ENCODE measurements around the gene SLC2A10. TPM values are rescaled to one million over a fixed set of nuclear protein-coding genes. Genes with fewer than 3 reads are reported as not detected.

Gene SLC2A10
- total RNA-seq, 4 donors from 2014 or later, result 0.36 to 4.0 (median 2.4) TPM

DNA sequence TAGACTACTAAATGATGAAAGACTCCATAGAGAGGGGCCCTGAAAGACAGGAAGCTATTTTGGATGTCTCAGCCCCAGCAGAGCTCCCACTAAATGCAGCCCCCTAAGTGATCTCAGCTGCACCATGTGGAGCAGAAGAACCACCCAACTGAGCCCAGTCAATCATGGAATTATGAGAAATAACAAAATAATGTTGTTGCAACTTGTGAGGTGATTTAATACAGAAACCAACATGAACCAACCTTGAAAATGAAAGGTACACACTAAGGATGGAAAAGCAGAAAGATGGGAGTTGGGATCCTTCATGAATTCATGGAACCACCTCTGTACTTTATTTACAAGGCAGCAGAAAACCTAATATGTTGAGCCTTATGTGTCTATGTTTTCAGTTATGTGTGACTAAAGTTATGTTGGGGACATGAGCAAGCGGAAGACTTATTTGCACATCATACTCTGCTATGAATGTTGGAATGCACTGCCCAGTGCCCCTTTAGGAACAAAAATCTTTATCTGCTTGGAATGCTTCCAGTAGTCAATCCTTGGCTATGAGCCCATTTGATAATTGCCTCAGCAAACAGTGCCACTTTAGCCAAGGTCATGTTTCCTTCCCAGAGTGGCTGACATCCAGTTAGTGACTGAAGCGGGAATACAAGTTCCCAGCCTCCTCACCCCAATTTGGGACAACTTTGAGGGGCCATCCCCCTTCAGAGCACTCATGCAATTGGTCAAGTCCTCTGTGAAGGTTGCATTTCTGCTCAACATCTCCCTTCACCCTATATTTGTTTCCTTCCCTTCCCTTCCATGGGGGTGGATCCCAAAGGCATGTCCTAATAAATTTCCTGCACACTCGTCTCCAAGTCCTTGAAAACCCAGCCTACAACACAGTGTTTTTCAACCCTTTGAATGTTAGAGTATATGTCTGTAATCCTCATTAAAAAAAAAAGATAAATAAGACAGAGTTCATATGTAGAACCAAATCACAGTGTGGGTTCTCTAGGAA, 38.6 kb upstream of the SLC2A10 start:
- H3K36me3 ChIP-seq, result no peaks in the 10 kb centered on the region
- no peak overlapping the region for H3K4me3 ChIP-seq
- in situ Hi-C loops (cut with MboI; ENCODE audit: low sequenced_read_pairs in 4 of 4) (no loop called here), intact Hi-C loops (cut with DNase I; ENCODE audit: low total_unique reads) (no loop called here)
- no peak for ATAC-seq
- no peak overlapping the region for H3K27ac ChIP-seq
- H3K4me1 ChIP-seq, result no peaks in the 10 kb centered on the region
- peaks cover 0 to 6% (median 0%) of the 10 kb centered on the region in 3 donors for H3K9me3 ChIP-seq
- TF ChIP-seq, protein P1, sequence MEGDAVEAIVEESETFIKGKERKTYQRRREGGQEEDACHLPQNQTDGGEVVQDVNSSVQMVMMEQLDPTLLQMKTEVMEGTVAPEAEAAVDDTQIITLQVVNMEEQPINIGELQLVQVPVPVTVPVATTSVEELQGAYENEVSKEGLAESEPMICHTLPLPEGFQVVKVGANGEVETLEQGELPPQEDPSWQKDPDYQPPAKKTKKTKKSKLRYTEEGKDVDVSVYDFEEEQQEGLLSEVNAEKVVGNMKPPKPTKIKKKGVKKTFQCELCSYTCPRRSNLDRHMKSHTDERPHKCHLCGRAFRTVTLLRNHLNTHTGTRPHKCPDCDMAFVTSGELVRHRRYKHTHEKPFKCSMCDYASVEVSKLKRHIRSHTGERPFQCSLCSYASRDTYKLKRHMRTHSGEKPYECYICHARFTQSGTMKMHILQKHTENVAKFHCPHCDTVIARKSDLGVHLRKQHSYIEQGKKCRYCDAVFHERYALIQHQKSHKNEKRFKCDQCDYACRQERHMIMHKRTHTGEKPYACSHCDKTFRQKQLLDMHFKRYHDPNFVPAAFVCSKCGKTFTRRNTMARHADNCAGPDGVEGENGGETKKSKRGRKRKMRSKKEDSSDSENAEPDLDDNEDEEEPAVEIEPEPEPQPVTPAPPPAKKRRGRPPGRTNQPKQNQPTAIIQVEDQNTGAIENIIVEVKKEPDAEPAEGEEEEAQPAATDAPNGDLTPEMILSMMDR (IDR thresholded peaks at IDR 0.05 in 4 of 5, conservative IDR thresholded peaks at IDR 0.05 in 1 of 5), result no peak
- TF ChIP-seq POLR2A (IDR thresholded peaks at IDR 0.05), result no peak
- DNase-seq, result no peak
- H3K27me3 ChIP-seq, result no peaks in the 10 kb centered on the region

DNA sequence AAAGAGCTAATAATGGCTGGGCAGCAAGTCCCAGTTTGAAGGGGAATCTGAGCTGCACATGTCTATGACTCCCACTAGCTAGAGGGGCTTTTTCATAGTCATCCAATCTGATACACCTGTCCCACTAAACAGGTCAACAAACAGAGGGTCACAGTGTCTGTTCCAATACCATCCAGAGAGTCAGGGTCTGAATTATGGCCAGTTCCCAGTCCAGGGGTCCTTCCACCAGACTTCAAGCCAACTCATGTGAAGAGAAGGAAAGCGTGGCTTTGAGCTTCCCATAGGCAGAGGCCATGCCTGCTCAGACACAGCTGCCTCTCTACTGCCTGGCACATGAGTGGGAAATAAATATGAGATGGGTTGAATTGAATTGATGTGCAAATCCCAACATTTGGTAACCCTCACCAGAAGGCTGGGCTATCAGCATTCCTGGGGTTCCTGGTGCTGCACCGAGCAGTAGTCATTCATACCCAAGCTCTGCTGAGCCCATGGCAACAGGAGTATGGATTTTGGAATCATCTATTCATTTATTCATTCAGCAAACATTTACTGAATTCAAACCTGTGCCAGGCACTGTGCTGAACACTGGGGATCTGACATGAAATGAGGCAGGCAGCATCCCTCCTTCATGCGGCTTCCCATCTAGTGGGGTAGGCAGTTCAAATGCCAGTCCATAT, 37.4 kb upstream of the SLC2A10 start:
- no peaks in the 10 kb centered on the region for H3K36me3 ChIP-seq
- intact Hi-C loops (cut with DNase I; ENCODE audit: low total_unique reads), result no loop called here
- ATAC-seq, result no peak
- H3K27me3 ChIP-seq, result no peaks in the 10 kb centered on the region
- in situ Hi-C loops (cut with MboI; ENCODE audit: low sequenced_read_pairs in 4 of 4), result no loop called here
- DNase-seq, result no peak
- TF ChIP-seq, protein P1 (IDR thresholded peaks at IDR 0.05 in 4 of 5, conservative IDR thresholded peaks at IDR 0.05 in 1 of 5), result no peak
- TF ChIP-seq POLR2A (IDR thresholded peaks at IDR 0.05), result no peak
- no peak overlapping the region for H3K27ac ChIP-seq
- no peaks in the 10 kb centered on the region for H3K4me1 ChIP-seq
- no peak overlapping the region for H3K4me3 ChIP-seq
- H3K9me3 ChIP-seq, result peaks cover 0 to 6% (median 0%) of the 10 kb centered on the region in 3 donors

DNA sequence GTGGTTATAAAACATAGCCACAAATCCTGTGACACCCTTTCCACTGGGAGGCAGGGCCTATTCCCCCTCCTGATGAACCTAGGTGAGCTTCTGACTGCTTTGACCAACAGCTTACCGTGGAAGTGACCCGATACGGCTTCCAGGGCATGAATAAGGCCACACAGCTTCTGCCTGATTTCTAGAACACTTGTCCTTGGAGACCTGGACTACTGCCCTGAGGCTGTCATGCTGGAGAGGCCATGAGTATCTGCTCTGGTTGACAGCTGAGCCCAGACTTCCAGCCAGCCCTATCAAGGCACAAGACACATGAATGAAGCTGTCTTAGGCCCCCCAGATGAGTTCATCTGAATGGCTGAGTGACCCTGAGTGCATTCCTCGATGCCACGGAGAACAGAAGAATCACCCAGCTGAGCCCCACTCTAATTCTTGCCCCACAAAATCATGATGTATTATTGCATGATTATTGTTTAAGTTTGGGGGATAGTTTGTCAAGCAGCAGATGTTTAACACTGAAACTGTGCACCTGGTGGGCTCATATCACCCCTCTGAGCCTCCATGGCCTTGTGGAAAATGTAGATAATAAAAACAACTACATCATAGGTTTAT, 36.8 kb upstream of the SLC2A10 start:
- TF ChIP-seq POLR2A (IDR thresholded peaks at IDR 0.05), result no peak
- TF ChIP-seq, protein P1 (IDR thresholded peaks at IDR 0.05 in 4 of 5, conservative IDR thresholded peaks at IDR 0.05 in 1 of 5), result no peak
- Histone ChIP-seq H3K4me3 (no peak overlapping the region), H3K27ac (no peak overlapping the region), H3K9me3 (peaks cover 0 to 6% (median 0%) of the 10 kb centered on the region in 3 donors), H3K4me1 (no peaks in the 10 kb centered on the region), H3K36me3 (no peaks in the 10 kb centered on the region), H3K27me3 (no peaks in the 10 kb centered on the region)
- intact Hi-C loops (cut with DNase I; ENCODE audit: low total_unique reads) (no loop called here), in situ Hi-C loops (cut with MboI; ENCODE audit: low sequenced_read_pairs in 4 of 4) (no loop called here)
- DNase-seq, result no peak
- ATAC-seq, result no peak

DNA sequence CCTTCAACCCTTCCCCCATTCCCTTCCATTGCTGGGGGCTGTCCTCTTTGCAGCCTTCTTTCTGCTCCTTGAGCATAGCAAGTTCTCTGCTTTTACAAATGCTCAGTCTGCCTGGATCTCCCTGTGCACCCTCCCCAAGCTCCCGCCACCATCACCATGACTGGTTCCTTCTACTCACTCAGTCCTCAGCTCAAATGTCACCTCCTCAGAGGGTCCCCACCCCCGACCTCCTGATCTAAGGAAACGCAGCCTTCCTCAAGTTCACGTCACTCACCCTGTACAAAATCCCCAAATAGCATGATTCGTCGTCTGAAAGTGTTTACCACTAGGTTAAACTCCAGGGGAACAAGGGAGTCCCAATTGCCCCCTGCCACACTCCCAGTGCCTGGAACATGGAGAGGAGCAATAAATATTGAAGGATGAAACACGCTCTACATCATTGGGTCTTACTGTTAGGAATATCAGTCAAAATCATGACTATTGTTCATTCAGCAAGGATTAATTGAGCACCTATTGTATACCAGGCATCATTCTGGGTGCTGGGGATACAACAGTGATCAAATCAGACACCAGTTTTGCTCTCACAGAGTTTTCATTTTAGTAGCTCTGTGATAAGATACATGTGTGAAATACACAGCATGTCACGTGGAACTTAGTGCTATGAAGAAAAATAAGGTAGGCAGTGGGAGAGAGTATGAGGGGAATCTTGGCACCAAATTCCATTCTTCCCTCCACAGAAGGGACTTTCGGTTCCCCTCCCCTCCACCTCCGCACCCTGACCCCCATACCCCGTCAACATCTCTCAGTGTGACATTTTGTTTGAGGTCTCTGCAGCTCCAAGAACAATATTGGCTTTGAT, 35.8 kb upstream of the SLC2A10 start:
- in situ Hi-C loops (cut with MboI; ENCODE audit: low sequenced_read_pairs in 4 of 4), result no loop called here
- H3K4me1 ChIP-seq, result no peaks in the 10 kb centered on the region
- H3K36me3 ChIP-seq, result no peaks in the 10 kb centered on the region
- TF ChIP-seq, protein P1 (IDR thresholded peaks at IDR 0.05 in 4 of 5, conservative IDR thresholded peaks at IDR 0.05 in 1 of 5), result no peak
- TF ChIP-seq POLR2A (IDR thresholded peaks at IDR 0.05), result no peak
- DNase-seq, result no peak
- peaks cover 0 to 6% (median 0%) of the 10 kb centered on the region in 3 donors for H3K9me3 ChIP-seq
- no peak overlapping the region for H3K4me3 ChIP-seq
- H3K27ac ChIP-seq, result no peak overlapping the region
- H3K27me3 ChIP-seq, result no peaks in the 10 kb centered on the region
- no peak for ATAC-seq
- intact Hi-C loops (cut with DNase I; ENCODE audit: low total_unique reads), result no loop called here
